Measurements from ENCODE around the gene ZC3H4. TPM values are rescaled to one million over a fixed set of nuclear protein-coding genes. Genes with fewer than 3 reads are reported as not detected.

ZC3H4 gene
- total and polyA plus RNA-seq, 2 donors from 2014 or later = 5.7 to 55.2 TPM

DNA sequence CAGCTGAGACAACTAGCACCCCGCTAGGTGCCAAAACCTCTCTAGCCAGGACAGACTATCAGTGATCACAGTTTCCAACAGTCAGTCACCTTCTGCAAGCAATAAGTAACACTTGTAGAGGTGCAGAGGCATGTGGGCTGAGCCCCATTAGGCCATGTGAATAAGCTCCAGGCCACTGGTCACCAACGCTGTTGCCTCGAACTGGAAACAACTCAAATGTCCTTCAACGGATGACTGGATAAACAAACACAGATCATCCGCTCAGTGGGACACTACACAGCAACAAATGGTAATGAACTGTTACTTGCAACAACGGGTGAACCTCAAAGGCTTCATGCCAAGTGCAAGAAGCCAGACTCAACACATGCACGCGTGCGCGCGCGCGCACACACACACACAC lies 37.6 kb downstream of the ZC3H4 start:
- Histone ChIP-seq H3K36me3 (ENCODE audit: control insufficient read depth in 2 of 3, insufficient read depth in 3 of 3, low read length in 3 of 3) (peaks cover 0 to 19% (median 19%) of the 10 kb centered on the region in 3 donors), H3K9me3 (ENCODE audit: control insufficient read depth in 2 of 3, insufficient read depth in 1 of 3, low read length in 3 of 3) (no peaks in the 10 kb centered on the region), H3K4me3 (ENCODE audit: low read length in 3 of 3) (no peak overlapping the region), H3K9ac (ENCODE audit: low read length in 3 of 3) (no peak overlapping the region), H3K27me3 (ENCODE audit: control insufficient read depth, insufficient read depth, low read length) (no peaks in the 10 kb centered on the region), H3K4me1 (ENCODE audit: control insufficient read depth in 2 of 3, insufficient read depth in 2 of 3, low read depth in 1 of 3, low read length in 3 of 3) (peaks cover 0 to 5% (median 0%) of the 10 kb centered on the region in 3 donors), H3K27ac (ENCODE audit: low read depth in 2 of 2, low read length in 2 of 2) (no peak overlapping the region)
- intact Hi-C loops (cut with DNase I) = no loop called here
- DNase-seq (peak in 4 of 5 donors; percentile 73 to 92 (median 88)), FAIRE-seq (no peak)
- TF ChIP-seq, protein P1, sequence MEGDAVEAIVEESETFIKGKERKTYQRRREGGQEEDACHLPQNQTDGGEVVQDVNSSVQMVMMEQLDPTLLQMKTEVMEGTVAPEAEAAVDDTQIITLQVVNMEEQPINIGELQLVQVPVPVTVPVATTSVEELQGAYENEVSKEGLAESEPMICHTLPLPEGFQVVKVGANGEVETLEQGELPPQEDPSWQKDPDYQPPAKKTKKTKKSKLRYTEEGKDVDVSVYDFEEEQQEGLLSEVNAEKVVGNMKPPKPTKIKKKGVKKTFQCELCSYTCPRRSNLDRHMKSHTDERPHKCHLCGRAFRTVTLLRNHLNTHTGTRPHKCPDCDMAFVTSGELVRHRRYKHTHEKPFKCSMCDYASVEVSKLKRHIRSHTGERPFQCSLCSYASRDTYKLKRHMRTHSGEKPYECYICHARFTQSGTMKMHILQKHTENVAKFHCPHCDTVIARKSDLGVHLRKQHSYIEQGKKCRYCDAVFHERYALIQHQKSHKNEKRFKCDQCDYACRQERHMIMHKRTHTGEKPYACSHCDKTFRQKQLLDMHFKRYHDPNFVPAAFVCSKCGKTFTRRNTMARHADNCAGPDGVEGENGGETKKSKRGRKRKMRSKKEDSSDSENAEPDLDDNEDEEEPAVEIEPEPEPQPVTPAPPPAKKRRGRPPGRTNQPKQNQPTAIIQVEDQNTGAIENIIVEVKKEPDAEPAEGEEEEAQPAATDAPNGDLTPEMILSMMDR (IDR thresholded peaks at IDR 0.05; ENCODE audit: borderline replicate concordance, extremely low read depth, insufficient read depth) = no peak

DNA sequence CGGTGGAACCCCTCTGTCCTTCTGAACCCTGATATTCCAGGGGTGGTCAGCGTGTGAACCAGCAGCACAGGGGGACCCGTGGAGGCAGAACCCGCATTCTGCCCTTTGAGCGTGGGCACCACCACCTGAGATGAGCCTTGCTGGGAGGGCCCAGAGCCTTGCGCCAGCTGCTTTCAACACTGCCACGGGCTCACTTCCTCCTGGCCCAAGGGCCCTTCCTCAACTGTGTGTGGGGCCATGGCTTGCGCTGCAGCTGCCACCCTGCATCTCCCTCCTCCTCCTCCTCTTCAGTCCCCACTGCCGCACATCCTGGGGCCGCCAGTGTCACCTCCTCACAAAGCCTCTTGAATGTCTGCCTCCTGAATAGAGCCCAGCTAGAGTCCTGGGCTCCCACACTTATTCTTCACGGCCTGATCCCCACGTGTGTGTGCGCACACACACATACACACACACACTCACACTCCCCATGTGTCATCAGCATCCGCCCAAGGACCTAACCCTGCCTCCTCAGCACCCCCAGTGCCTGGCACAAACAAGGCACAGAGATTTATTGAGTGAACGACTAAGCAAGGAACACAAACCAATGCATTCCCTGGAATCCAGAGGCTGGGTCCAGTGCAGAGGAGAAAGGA lies 38.3 kb downstream of the ZC3H4 start:
- FAIRE-seq (no peak), DNase-seq (peak in 1 of 5 donors; percentile 64)
- no peaks in the 10 kb centered on the region for H3K9me3 ChIP-seq (ENCODE audit: control insufficient read depth in 2 of 3, insufficient read depth in 1 of 3, low read length in 3 of 3)
- H3K27ac ChIP-seq (ENCODE audit: low read depth in 2 of 2, low read length in 2 of 2) = no peak overlapping the region
- H3K4me1 ChIP-seq (ENCODE audit: control insufficient read depth in 2 of 3, insufficient read depth in 2 of 3, low read depth in 1 of 3, low read length in 3 of 3) = peaks cover 0 to 5% (median 0%) of the 10 kb centered on the region in 3 donors
- intact Hi-C loops (cut with DNase I) = no loop called here
- H3K9ac ChIP-seq (ENCODE audit: low read length in 3 of 3) = no peak overlapping the region
- TF ChIP-seq, protein P1 (IDR thresholded peaks at IDR 0.05; ENCODE audit: borderline replicate concordance, extremely low read depth, insufficient read depth) = no peak
- peaks cover 0 to 19% (median 19%) of the 10 kb centered on the region in 3 donors for H3K36me3 ChIP-seq (ENCODE audit: control insufficient read depth in 2 of 3, insufficient read depth in 3 of 3, low read length in 3 of 3)
- H3K27me3 ChIP-seq (ENCODE audit: control insufficient read depth, insufficient read depth, low read length) = no peaks in the 10 kb centered on the region
- H3K4me3 ChIP-seq (ENCODE audit: low read length in 3 of 3) = no peak overlapping the region

DNA sequence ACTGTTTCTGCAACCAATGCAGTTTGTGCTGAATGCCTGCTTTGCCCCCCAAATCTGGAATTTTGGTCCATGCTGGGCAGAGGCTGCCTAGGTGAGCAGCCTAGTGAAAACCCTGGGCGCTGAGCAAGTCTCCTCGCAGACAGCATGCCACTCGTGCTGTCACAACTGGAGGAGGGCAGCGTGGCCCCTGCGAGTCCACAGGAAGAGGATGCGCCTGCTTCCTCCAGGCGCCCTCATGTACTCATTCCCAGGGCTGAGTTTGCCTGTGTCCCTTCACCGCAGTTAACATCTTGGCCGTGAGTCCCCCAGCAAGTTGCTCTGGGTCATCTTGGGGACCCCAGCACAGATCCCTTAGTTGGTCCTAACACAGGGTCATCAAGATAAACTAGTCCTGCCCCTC lies 39.0 kb downstream of the ZC3H4 start:
- H3K27ac ChIP-seq (ENCODE audit: low read depth in 2 of 2, low read length in 2 of 2) = no peak overlapping the region
- intact Hi-C loops (cut with DNase I) = no loop called here
- DNase-seq (peak in 1 of 5 donors; percentile 62), FAIRE-seq (no peak)
- no peak overlapping the region for H3K9ac ChIP-seq (ENCODE audit: low read length in 3 of 3)
- no peaks in the 10 kb centered on the region for H3K9me3 ChIP-seq (ENCODE audit: control insufficient read depth in 2 of 3, insufficient read depth in 1 of 3, low read length in 3 of 3)
- peaks cover 0 to 22% (median 19%) of the 10 kb centered on the region in 3 donors for H3K36me3 ChIP-seq (ENCODE audit: control insufficient read depth in 2 of 3, insufficient read depth in 3 of 3, low read length in 3 of 3)
- no peaks in the 10 kb centered on the region for H3K27me3 ChIP-seq (ENCODE audit: control insufficient read depth, insufficient read depth, low read length)
- peaks cover 0 to 5% (median 0%) of the 10 kb centered on the region in 3 donors for H3K4me1 ChIP-seq (ENCODE audit: control insufficient read depth in 2 of 3, insufficient read depth in 2 of 3, low read depth in 1 of 3, low read length in 3 of 3)
- H3K4me3 ChIP-seq (ENCODE audit: low read length in 3 of 3) = no peak overlapping the region
- TF ChIP-seq, protein P1 (IDR thresholded peaks at IDR 0.05; ENCODE audit: borderline replicate concordance, extremely low read depth, insufficient read depth) = no peak

Measured in kidney (tissue), 14 donors.